Esophagus (tissue), 2 donors: Measurements from ENCODE around the gene REN. TPM values are rescaled to one million over a fixed set of nuclear protein-coding genes. Genes with fewer than 3 reads are reported as not detected.
A peak's percentile ranks its signal among the peaks of the same experiment; 100 is the strongest.

Experiments used
- H3K27ac ChIP-seq, 2 donors: one replicate each; pipeline ENCODE4 v1.5.1; 2013; ENCODE audit warnings: low read depth in 2 of 2, mild to moderate bottlenecking in 2 of 2, inconsistent platforms in 1 of 2, low read length in 1 of 2, moderate library complexity in 1 of 2
- H3K27me3 ChIP-seq, 2 donors: one replicate each; pipeline ENCODE4 v1.6.1; 2013; ENCODE audit warnings: low read length in 2 of 2, control low read depth in 1 of 2, mild to moderate bottlenecking in 1 of 2; ENCODE audit not compliant: insufficient read depth in 2 of 2, control insufficient read depth in 1 of 2
- H3K36me3 ChIP-seq, 2 donors: one replicate each; pipeline ENCODE4 v1.6.1; 2013; ENCODE audit warnings: low read length in 1 of 2; ENCODE audit not compliant: control insufficient read depth in 2 of 2, insufficient read depth in 2 of 2
- H3K4me1 ChIP-seq, 2 donors: one replicate each; pipeline ENCODE4 v1.6.1; 2013; ENCODE audit warnings: low read length in 1 of 2; ENCODE audit not compliant: control insufficient read depth in 2 of 2, insufficient read depth in 2 of 2
- H3K4me3 ChIP-seq, 2 donors: one replicate each; pipeline ENCODE4 v1.5.1; 2013; ENCODE audit warnings: low read length in 2 of 2, mild to moderate bottlenecking in 2 of 2, low read depth in 1 of 2, moderate library complexity in 1 of 2
- H3K9me3 ChIP-seq, 2 donors: one replicate each; pipeline ENCODE4 v1.6.1; 2013; ENCODE audit warnings: mild to moderate bottlenecking in 2 of 2, low read depth in 1 of 2, low read length in 1 of 2, moderate library complexity in 1 of 2; ENCODE audit not compliant: control insufficient read depth in 2 of 2, insufficient read depth in 1 of 2
- WGBS, 2 donors: extraction: QIAGEN DNeasy Blood & Tissue Kit; methylation state at CpG; one replicate each; pipeline ENCODE4 v1.1.7; 2013; 5-methylcytosine and 5-hydroxymethylcytosine counted together
- polyA plus RNA-seq, 2 donors: library from polyadenylated mRNA; stranded (reverse); fragments of 200-250 nt; gene quantifications; one replicate each; pipeline ENCODE4 v1.2.3, GENCODE V29; 2013
- donor health status: healthy with polysubstance abuse.
- donor health status: Bipolar disorder and iron deficiency.

REN gene
- polyA plus RNA-seq, 2 donors, result 0.18 to 0.27 TPM

GRCh38 chr1:204178487-204179281 is 12.5 kb upstream of the REN start:
- no peaks in the 10 kb centered on the region for H3K27me3 ChIP-seq
- 85 to 90% methylated on average over 7 of the region's 7 CpGs for WGBS, 2 donors
- no peak overlapping the region for H3K27ac ChIP-seq
- no peaks in the 10 kb centered on the region for H3K4me1 ChIP-seq
- peaks cover 0 to 4% of the 10 kb centered on the region in 2 donors for H3K9me3 ChIP-seq
- no peak overlapping the region for H3K4me3 ChIP-seq
- no peaks in the 10 kb centered on the region for H3K36me3 ChIP-seq

GRCh38 chr1:204177133-204177532 is 11.0 kb upstream of the REN start:
- H3K4me1 ChIP-seq, result no peaks in the 10 kb centered on the region
- 52 to 53% methylated on average over 4 of the region's 4 CpGs for WGBS, 2 donors
- H3K27me3 ChIP-seq, result no peaks in the 10 kb centered on the region
- H3K36me3 ChIP-seq, result no peaks in the 10 kb centered on the region
- H3K27ac ChIP-seq, result no peak overlapping the region
- peaks cover 0 to 4% of the 10 kb centered on the region in 2 donors for H3K9me3 ChIP-seq
- H3K4me3 ChIP-seq, result no peak overlapping the region

GRCh38 chr1:204176049-204176448 is 9.9 kb upstream of the REN start:
- no peak overlapping the region for H3K4me3 ChIP-seq
- WGBS, 2 donors, result 81 to 90% methylated on average over 5 of the region's 5 CpGs
- H3K4me1 ChIP-seq, result no peaks in the 10 kb centered on the region
- no peaks in the 10 kb centered on the region for H3K27me3 ChIP-seq
- H3K27ac ChIP-seq, result no peak overlapping the region
- H3K9me3 ChIP-seq, result peaks cover 0 to 4% of the 10 kb centered on the region in 2 donors
- no peaks in the 10 kb centered on the region for H3K36me3 ChIP-seq

GRCh38 chr1:204174958-204175357 is 8.8 kb upstream of the REN start:
- H3K27me3 ChIP-seq, result no peaks in the 10 kb centered on the region
- peaks cover 0 to 4% of the 10 kb centered on the region in 2 donors for H3K9me3 ChIP-seq
- WGBS, 2 donors, result 60 to 75% methylated on average over 3 of the region's 3 CpGs
- H3K27ac ChIP-seq, result no peak overlapping the region
- H3K4me1 ChIP-seq, result no peaks in the 10 kb centered on the region
- no peaks in the 10 kb centered on the region for H3K36me3 ChIP-seq
- H3K4me3 ChIP-seq, result no peak overlapping the region

- 92 to 94% methylated on average over 2 of the region's 2 CpGs for WGBS, 2 donors
Measured at GRCh38 chr1:204172404-204173029, 6.4 kb upstream of the REN start.

GRCh38 chr1:204171751-204172178 is 5.6 kb upstream of the REN start:
- Histone ChIP-seq H3K27me3 (no peaks in the 10 kb centered on the region), H3K9me3 (no peaks in the 10 kb centered on the region), H3K4me1 (no peaks in the 10 kb centered on the region), H3K4me3 (no peak overlapping the region), H3K27ac (peak overlapping the region in 1 of 2 donors; percentile 47), H3K36me3 (no peaks in the 10 kb centered on the region)
- 29 to 35% methylated on average over 4 of the region's 4 CpGs for WGBS, 2 donors

More at GRCh38 chr1:204172404-204173029, 6.4 kb upstream of the REN start:
- H3K36me3 ChIP-seq, result no peaks in the 10 kb centered on the region
- no peak overlapping the region for H3K27ac ChIP-seq
- H3K4me1 ChIP-seq, result no peaks in the 10 kb centered on the region
- no peak overlapping the region for H3K4me3 ChIP-seq
- no peaks in the 10 kb centered on the region for H3K27me3 ChIP-seq
- H3K9me3 ChIP-seq, result no peaks in the 10 kb centered on the region

GRCh38 chr1:204170494-204171155 is 4.5 kb upstream of the REN start:
- no peaks in the 10 kb centered on the region for H3K36me3 ChIP-seq
- WGBS, 2 donors, result 89 to 93% methylated on average over 3 of the region's 3 CpGs

GRCh38 chr1:204169858-204170257 is 3.7 kb upstream of the REN start:
- Histone ChIP-seq H3K4me1 (no peaks in the 10 kb centered on the region), H3K27ac (no peak overlapping the region)
- WGBS, 2 donors, result 79 to 90% methylated on average over 4 of the region's 4 CpGs

More at GRCh38 chr1:204170494-204171155, 4.5 kb upstream of the REN start:
- no peaks in the 10 kb centered on the region for H3K4me1 ChIP-seq
- no peaks in the 10 kb centered on the region for H3K27me3 ChIP-seq
- no peaks in the 10 kb centered on the region for H3K9me3 ChIP-seq
- no peak overlapping the region for H3K27ac ChIP-seq
- H3K4me3 ChIP-seq, result no peak overlapping the region

GRCh38 chr1:204167730-204168129 is 1.6 kb upstream of the REN start:
- Histone ChIP-seq H3K4me3 (no peak overlapping the region), H3K9me3 (no peaks in the 10 kb centered on the region), H3K4me1 (no peaks in the 10 kb centered on the region), H3K36me3 (no peaks in the 10 kb centered on the region), H3K27me3 (no peaks in the 10 kb centered on the region), H3K27ac (no peak overlapping the region)
- WGBS, 2 donors, result 84 to 92% methylated on average over 5 of the region's 5 CpGs

More at GRCh38 chr1:204169858-204170257, 3.7 kb upstream of the REN start:
- no peaks in the 10 kb centered on the region for H3K9me3 ChIP-seq
- H3K27me3 ChIP-seq, result no peaks in the 10 kb centered on the region
- H3K36me3 ChIP-seq, result no peaks in the 10 kb centered on the region
- no peak overlapping the region for H3K4me3 ChIP-seq
